GM18520 (cell line): ENCODE results near the gene C6orf163.
"Not testable (repeated sequence)": the region's sequence is repeated elsewhere in the genome, so short reads cannot be mapped to it uniquely, and the experiment has no call there.

Source experiments
- ATAC-seq: cut with Tn5 transposase; IDR thresholded peaks from one replicate; pipeline ENCODE4 v1.9.1; 2021; ENCODE audit not compliant: unreplicated experiment

Gene C6orf163

GRCh38 chr6:87344731-87345130, at the start of gene C6orf163:
TSS of gene C6orf163 (plus strand) at chr6:87344813. CDS start at chr6:87345100, 287 bp downstream.
- ATAC-seq = no peak

- ATAC-seq = no peak
Measured at GRCh38 chr6:87297119-87297518, 47.5 kb upstream of the C6orf163 start.

- not testable (repeated sequence) for ATAC-seq
Measured at GRCh38 chr6:87301277-87301676, 43.3 kb upstream of the C6orf163 start.

GRCh38 chr6:87308970-87309369, 35.6 kb upstream of the C6orf163 start:
- no peak for ATAC-seq

GRCh38 chr6:87312860-87313259, 31.8 kb upstream of the C6orf163 start:
- ATAC-seq = no peak

- ATAC-seq = no peak
Measured at GRCh38 chr6:87315071-87315470, 29.5 kb upstream of the C6orf163 start.

- ATAC-seq = no peak
Measured at GRCh38 chr6:87319271-87319987, 25.2 kb upstream of the C6orf163 start.

- ATAC-seq = peak; percentile 100
Measured at GRCh38 chr6:87322304-87323212, 22.1 kb upstream of the C6orf163 start, which contains the start of gene SMIM8. TSS of gene SMIM8 (plus strand) at chr6:87322588. CDS start at chr6:87337032, 14,444 bp downstream.

GRCh38 chr6:87323880-87324279, 20.7 kb upstream of the C6orf163 start:
- ATAC-seq = not testable (repeated sequence)

- ATAC-seq = no peak
Measured at GRCh38 chr6:87330961-87331360, 13.7 kb upstream of the C6orf163 start.

- ATAC-seq = no peak
Measured at GRCh38 chr6:87333033-87333432, 11.6 kb upstream of the C6orf163 start.

GRCh38 chr6:87333591-87334181, 10.9 kb upstream of the C6orf163 start:
- no peak for ATAC-seq

- ATAC-seq = no peak
Measured at GRCh38 chr6:87334683-87335082, 9.9 kb upstream of the C6orf163 start.

- ATAC-seq = no peak
Measured at GRCh38 chr6:87336367-87336766, 8.2 kb upstream of the C6orf163 start.

- ATAC-seq = no peak
Measured at GRCh38 chr6:87340230-87340629, 4.4 kb upstream of the C6orf163 start.

- ATAC-seq = no peak
Measured at GRCh38 chr6:87341158-87341557, 3.5 kb upstream of the C6orf163 start.

- peak; percentile 99 for ATAC-seq
Measured at GRCh38 chr6:87341899-87342298, 2.7 kb upstream of the C6orf163 start.

- no peak for ATAC-seq
Measured at GRCh38 chr6:87342829-87343228, 1.8 kb upstream of the C6orf163 start.

- no peak for ATAC-seq
Measured at GRCh38 chr6:87346700-87347099, 2.1 kb downstream of the C6orf163 start.

GRCh38 chr6:87349896-87350295, 5.3 kb downstream of the C6orf163 start:
- ATAC-seq = no peak

GRCh38 chr6:87350516-87350915, 5.9 kb downstream of the C6orf163 start:
- no peak for ATAC-seq

- no peak for ATAC-seq
Measured at GRCh38 chr6:87351583-87351982, 7.0 kb downstream of the C6orf163 start.
